HG02623 (cell line): ENCODE results near the gene MLLT3.

Experiments
- ATAC-seq: cut with Tn5 transposase; IDR thresholded peaks from one replicate; pipeline ENCODE4 v1.9.1; 2021; ENCODE audit warnings: moderate library complexity; ENCODE audit not compliant: unreplicated experiment

Gene MLLT3

DNA sequence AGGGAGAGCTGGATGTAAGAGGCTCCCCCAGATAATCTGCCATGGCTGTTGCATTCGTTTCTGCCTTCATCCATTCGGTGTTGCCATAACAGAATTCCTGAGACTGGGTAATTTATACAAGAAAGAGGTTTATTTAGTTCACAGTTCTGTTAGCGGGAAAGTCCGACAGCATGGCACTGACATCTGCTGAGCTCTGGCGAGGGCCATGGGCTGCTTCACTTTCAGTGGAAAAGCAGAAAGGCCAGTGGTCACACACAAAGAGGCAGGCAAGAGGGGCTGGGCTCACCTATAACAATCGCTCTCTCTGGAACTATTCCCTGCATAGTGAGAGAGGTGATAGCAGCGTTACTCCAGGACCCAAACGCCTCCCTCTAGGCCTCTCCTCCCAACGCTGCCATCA is 305.9 kb downstream of the MLLT3 start:
- ATAC-seq = no peak

DNA sequence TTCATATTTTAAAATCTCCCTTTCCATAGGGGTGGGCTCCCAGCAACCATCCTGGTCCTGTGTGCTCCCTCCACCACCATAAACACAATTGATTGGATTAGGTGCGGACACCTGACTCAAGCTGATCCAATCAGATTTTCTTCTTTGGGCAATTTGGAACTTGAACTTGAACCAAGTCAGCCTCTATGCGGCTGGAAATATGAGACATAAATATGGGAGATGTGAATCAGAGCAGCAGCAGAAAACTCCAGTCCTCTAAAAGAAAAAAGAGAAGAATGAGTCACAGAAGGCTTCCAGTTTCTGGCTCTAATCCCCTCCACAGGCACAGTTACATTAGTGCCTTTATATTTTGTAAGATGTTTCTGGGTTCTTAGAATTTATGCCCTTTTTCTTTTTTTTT is 306.6 kb downstream of the MLLT3 start:
- ATAC-seq = no peak

DNA sequence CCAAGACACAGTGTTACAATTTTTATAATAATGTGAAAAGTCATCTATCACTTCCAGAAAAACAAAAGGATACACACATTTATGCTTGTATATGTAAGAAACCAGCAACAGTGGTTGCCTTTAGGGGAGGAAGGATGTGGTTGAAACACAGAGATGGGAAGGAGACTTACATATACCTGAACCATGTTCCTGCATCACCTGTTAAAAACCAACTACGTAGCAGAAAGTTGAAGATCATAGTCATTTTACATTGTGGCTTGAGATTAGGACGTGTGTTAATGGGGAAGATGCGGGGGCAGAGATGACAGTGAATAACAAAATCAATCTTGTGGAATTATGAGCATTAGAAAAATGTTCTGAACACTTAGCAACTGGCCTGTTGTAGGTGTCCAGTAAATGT is 307.3 kb downstream of the MLLT3 start:
- ATAC-seq = no peak

DNA sequence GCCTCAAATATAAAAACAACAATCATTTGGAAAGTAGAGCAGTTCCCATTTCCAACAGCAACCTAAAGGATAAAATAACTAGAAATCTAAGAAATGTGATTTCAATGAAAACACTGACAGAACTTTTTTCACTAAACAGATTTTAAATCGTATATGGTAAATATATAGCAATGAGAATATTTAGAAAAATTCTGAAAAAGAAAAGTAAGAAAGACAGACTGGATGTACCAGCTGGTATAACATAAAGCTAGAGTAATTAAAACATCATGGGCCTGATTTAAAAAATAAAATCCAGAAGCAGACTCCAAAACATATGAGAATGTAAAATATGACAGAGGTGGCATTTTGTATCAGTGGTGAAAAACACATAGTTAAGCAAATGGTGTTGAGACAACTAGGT is 308.9 kb downstream of the MLLT3 start:
- no peak for ATAC-seq

DNA sequence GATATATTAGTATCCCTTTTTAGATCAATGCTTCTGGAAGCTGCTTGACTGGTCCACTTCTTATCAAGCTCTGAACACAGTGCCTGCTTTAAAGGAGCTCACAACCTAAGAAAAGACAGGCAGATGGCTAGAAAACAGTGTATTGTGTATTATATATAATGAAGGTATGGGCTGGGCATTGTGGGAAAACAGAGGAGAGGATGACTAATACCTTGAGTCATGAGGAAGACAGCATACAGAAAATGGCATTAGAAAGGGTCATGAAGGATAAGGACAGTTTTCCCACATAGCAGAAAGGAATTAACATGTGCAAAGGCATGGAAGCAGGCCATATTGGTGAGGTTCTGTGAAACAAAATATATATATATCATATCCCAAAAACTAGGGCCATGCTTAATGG is 309.6 kb downstream of the MLLT3 start:
- no peak for ATAC-seq

DNA sequence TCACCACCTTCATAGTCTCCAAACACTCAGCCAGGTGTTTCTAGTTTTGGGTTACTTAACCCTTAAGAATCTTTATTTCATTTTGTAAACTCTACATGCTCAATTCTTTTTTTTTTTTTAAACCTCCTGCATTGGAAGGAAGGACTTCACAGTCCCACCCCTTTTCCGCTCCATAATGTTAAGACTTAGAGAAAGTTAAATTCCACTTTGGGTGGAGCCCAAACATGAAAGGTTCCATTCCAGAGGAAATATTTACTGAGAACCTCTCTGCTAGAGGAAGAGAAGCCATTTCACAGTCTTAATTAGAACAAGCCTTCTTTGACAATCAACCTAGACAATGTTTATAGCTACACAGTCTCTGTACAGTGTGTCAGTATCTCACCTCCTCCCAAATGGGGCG is 312.3 kb downstream of the MLLT3 start:
- ATAC-seq = no peak

DNA sequence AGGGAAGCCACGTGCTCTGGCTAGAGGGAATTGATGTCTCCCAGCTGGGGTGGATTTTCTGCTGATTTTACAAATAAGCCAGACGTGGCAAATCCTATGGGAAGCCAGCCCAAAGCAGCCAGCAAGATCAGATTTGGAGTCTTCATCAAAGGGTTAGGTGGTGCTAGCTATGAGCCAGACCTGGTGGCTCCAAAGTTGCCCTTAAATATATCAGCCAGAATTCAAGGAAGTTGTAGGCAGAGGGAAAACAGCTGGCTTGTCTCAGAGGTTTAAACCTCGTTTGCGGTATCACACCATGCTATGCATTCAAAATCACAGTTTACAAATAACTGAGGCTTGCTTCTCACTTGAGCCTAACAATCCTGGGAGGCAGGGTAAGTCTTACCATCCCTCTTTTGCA is 313.2 kb downstream of the MLLT3 start:
- ATAC-seq = no peak

DNA sequence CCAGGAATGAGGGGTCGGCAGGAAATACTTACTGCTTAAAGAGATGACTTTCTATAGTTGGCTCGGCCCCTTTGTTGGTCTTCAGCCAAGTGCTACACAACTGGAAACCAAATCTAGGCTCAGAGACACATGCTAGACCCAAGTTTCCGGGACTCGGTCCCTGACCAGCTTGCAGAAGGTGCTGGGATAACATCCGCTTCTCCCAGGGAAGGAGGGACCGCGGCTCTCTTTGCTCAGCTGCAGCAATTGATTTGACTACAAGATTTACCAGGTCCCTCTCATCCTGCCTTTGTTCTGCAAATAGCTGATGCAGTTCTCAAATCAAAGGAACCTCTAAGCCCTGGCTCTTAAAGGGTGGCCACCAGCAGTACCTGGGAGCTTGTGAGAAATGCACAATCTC is 314.7 kb downstream of the MLLT3 start:
- ATAC-seq = no peak

DNA sequence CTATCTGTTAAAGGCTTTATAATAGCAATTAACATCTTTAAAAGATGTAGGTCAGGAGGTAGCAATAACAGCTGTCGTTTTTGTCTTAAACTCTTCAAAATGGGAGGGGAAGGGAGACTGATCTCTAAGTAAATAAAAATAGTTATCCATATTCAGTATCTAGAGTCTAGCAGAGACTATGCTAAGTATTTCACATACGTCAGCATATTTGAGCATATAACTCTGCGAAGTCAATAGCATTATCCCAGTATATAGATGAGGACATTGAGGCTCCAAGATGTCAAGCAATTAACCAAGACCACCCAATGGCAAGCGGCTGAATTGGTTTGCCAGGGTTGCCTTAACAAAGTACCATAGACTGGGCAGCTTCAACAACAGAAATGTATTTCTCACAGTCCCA is 316.8 kb downstream of the MLLT3 start:
- ATAC-seq = no peak

DNA sequence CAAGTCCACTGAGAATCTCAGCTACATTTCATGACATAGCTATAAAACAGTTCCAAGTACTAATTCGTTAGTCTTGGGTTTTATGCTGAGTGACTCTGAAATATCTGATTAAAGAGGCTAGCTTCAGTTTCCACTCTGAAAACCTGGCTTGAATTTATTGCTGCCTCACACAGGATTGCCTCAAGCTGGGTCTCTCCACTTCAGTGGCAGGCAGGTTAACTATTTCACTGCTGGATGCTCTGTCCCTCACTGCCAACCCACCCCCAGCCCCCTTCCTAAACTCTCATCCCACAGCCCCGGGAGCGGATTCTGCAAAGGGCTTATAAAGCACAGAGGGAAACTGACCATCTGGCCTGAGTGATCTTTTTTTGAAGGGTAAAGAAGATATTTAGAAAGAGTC is 318.3 kb downstream of the MLLT3 start:
- no peak for ATAC-seq

DNA sequence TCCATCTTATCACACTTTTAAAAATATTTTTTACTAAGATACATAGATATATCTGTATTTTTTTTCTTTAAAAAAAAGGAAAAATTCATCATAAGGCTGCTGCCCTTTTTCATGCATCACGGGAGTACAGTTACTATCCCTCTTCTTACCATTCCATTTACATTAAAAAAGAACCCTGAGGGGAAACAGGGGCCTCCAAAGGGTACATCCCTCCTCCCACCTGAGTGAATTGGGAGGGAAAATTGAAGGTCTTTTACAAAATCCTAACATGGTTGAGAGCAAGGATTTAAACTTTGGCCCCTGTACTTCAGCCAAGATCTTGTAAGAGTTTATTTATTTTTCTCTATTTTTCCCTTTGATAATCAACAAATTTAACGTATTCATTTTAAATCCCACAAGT is 319.2 kb downstream of the MLLT3 start:
- ATAC-seq = no peak

DNA sequence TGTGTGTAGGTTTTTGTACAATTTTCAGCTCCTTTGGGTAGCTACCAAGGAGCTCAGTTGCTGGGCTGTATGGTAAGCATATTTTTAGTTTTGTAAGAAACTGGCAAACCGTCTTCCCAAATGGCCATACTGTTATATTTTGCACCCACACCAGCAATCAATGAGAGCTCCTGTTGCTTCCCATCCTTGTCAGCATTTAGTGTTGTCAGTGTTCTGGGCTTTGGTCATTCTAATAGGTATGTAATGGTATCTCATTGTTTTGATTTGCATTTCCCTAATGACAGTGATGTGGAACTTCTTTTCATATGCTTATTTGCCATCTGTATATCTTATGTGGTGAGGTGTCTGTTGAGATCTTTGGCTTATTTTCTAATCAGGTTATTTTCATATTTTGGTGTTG is 320.1 kb downstream of the MLLT3 start:
- ATAC-seq = no peak

DNA sequence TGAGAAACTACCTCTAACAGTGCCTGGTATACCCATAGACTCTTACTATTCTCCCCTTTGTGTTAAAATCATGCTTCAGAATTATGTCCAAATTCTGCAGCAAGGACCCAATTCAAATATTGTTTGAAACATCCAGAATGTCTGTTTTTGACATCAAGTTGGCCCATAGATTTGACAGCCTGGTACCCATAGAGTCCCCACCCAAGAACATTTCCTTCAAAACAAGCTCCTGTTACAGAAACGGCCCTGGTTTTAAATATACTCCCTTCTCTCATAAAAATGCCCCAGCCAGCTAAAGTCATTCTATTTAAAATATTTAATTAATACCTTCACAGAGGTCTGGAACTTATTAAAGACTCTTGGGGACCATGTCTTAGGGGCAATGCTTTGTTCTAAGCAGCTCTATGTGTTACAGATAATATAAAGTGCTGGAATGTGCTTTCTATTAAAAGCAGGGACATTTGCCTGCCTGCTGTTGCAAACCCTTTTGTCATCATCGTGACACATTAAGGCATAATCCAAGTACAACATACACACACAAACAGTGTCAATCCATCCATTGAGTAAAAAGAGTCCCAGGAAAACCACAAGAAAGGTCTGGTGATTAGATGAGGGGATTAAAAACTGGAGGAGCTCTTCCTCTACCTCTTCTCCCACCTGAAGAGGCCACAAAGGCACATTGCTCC is 321.7 kb downstream of the MLLT3 start:
- ATAC-seq = no peak

DNA sequence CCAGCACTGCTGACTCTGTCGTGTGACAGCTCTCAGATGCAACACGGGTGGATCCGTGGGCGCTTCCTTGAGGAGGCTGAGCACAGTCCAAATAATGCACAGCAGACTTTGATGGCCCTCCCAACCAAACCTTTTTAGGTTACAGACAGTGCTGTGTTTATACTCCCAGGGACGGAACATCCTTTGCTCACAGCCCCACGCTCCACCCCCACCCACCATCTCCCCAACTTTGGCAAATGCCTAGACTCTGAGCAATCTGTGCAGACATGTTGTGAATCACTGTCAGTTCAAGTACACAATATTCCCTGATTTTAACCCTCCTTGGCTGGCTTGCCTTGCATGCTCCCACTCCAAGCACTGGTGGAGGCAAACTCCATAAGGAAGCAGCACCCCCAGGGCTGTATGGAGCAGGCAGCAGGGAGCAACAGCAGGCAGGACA is 324.6 kb downstream of the MLLT3 start:
- no peak for ATAC-seq

DNA sequence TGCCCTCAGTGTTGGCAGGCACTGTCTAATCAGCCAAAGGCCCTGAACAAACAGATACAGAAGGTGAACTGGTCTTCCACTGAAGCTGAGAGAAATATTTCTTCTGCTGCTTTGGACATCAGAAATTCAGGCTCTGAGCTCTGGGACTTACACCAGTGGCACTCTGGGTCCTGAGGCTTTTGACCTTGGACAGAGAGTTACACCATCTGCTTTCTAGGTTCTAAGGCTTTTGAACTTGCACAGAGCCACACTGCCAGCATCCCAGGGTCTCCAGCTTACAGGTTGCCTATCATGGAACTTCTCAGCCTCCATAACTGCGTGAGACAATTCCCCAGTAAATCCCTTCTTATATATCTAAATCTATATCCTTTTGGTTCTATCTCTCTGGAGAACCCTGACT is 326.7 kb downstream of the MLLT3 start:
- no peak for ATAC-seq

DNA sequence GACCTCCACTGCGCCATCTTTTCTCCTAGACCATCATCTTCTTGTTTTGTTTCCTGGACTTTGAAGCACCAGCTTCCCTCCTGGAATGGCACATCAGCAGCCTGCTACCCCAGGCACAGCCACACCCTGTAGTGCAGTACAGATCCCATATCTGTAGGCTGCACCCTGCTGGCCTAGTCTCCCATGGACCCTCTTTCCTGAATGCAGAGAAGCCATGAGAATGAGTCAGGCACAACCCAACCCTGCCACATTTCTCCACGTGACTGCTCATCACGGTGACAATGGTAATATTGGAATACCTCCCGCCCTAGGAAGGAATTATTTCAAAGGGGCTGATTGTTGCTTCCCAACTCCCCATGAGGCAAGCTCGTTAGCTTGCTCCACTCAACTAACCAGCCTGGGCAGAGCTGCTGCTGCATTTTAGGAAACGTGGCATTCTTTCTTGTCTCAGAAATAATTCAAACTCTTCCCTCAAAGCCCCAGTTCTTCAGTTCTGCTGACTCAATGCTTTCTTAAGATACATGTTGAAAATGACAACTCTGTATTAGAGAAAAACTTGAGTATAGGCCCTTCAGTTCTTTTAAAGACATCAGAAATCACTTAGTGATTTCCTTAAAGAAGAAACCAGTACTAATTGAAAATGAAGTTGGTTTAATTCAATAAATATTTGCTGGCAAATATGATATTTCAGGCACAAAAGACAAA is 328.1 kb downstream of the MLLT3 start:
- no peak for ATAC-seq

DNA sequence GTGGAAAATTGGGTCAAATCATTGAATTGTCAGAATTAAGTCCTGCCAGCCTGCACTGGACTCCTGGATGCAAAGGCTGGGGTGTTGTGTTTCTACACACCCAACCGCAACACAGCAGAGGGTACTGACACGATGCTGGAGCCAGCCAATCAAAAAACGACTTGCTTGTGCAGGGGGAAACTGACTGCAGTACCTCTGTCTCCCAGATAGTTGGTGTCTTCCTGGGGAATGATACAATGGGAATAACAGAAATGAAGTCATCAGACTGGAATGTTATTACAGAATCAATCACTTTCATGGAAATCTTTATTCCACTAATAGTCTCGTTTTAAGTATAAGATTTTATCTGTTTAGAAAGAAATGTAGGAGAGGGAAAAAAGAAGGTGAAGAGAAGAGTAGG is 330.3 kb downstream of the MLLT3 start:
- ATAC-seq = no peak
